Endothelial cell of umbilical vein (primary cell): ENCODE results near the gene SULT4A1. TPM values are rescaled to one million over a fixed set of nuclear protein-coding genes. Genes with fewer than 3 reads are reported as not detected.

Experiments
- BruUV-seq: library from RNA; stranded (reverse); fragments of 400-500 nt; replicated peaks from 2 replicates; lab custom pipeline; 2021; lab: Mats Ljungman, UMichigan
- CTCF ChIA-PET: fragments of 300-600, 350-600 bp; sonication (Branson Sonifier 250); formaldehyde crosslinking; loops from one replicate; lab custom pipeline; 2021; ENCODE audit warnings: antibody characterized with exemption, inconsistent platforms; lab: Charles Lee
- POLR2A ChIA-PET: fragments of 300-600, 350-600 bp; sonication (Branson Sonifier 250); formaldehyde crosslinking; loops from one replicate; lab custom pipeline; 2021; ENCODE audit warnings: antibody characterized with exemption, inconsistent platforms; lab: Charles Lee
- DNase-seq: peaks from one replicate; pipeline ENCODE4 v3.0.0-alpha.2; 2011; ENCODE audit warnings: low read depth, low spot score
- FAIRE-seq: peaks from 2 replicates; lab custom pipeline; 2011; peaks lifted over from hg19 to GRCh38; lab: Jason Lieb, UNC
- H2AFZ ChIP-seq: 2 replicates; pipeline ENCODE4 v1.6.0; 2012; ENCODE audit warnings: low read depth, low read length, control low read depth, inconsistent platforms
- H3K27ac ChIP-seq: 2 replicates; pipeline ENCODE4 v1.5.1; 2011; ENCODE audit warnings: low read depth, mild to moderate bottlenecking, control low read depth, low read length, moderate library complexity; ENCODE audit not compliant: insufficient read depth
- H3K27me3 ChIP-seq, 2 experiments: 2 replicates each; pipeline versions ENCODE4 v1.6.0 to v1.6.1; 2011; ENCODE audit warnings: low read length in 2 of 2, mixed read lengths in 1 of 2; ENCODE audit not compliant: control insufficient read depth in 2 of 2, insufficient read depth in 2 of 2
- H3K36me3 ChIP-seq, 2 experiments: 2 replicates in 1 of 2; 3 replicates in 1 of 2; pipeline ENCODE4 v1.5.1; 2011; ENCODE audit warnings: low read length in 2 of 2, mild to moderate bottlenecking in 1 of 2, moderate library complexity in 1 of 2; ENCODE audit not compliant: control insufficient read depth in 2 of 2, insufficient read depth in 2 of 2; ENCODE audit errors: extremely low read depth in 1 of 2
- H3K4me1 ChIP-seq: 3 replicates; pipeline ENCODE4 v1.5.1; 2011; ENCODE audit warnings: mild to moderate bottlenecking, low read length; ENCODE audit not compliant: control insufficient read depth, insufficient read depth; ENCODE audit errors: extremely low read depth
- H3K4me2 ChIP-seq: 2 replicates; pipeline ENCODE4 v1.6.1; 2011; ENCODE audit warnings: low read length, control low read depth, mixed read lengths; ENCODE audit not compliant: insufficient read depth
- H3K4me3 ChIP-seq, 3 experiments: fragments of 200-600 bp in 1 of 3; sonication (generic), shearing (Covaris generic) in 1 of 3; replicated peaks in 1 of 3; 2 replicates each; pipeline ENCODE4 v1.5.1; 2011 to 2016; ENCODE audit warnings: control low read depth in 3 of 3, low read length in 3 of 3, mild to moderate bottlenecking in 2 of 3, inconsistent platforms in 1 of 3, low read depth in 1 of 3, moderate library complexity in 1 of 3; ENCODE audit not compliant: insufficient read depth in 1 of 3
- H3K79me2 ChIP-seq: 2 replicates; pipeline ENCODE4 v1.6.0; 2012; ENCODE audit warnings: low read length, inconsistent platforms; ENCODE audit not compliant: control insufficient read depth, insufficient read depth
- H3K9ac ChIP-seq: replicated peaks from 2 replicates; pipeline ENCODE3; 2011; ENCODE audit warnings: low read length, control low read depth; ENCODE audit not compliant: insufficient read depth; ENCODE audit errors: extremely low read depth
- H3K9me1 ChIP-seq: replicated peaks from 3 replicates; pipeline ENCODE4 v1.6.0; 2011; ENCODE audit warnings: mild to moderate bottlenecking, low read length; ENCODE audit not compliant: control insufficient read depth, insufficient read depth; ENCODE audit errors: extremely low read depth
- H3K9me3 ChIP-seq: replicated peaks from 2 replicates; pipeline ENCODE4 v1.5.1; 2012; ENCODE audit warnings: low read length, inconsistent platforms; ENCODE audit not compliant: control insufficient read depth, insufficient read depth
- H4K20me1 ChIP-seq: replicated peaks from 2 replicates; pipeline ENCODE3; 2011; ENCODE audit warnings: mild to moderate bottlenecking, low read length; ENCODE audit not compliant: control insufficient read depth, insufficient read depth; ENCODE audit errors: extremely low read depth
- CTCF ChIP-seq, 2 donors: IDR thresholded peaks; 1 replicate in 1 of 2; 2 replicates in 1 of 2; pipeline ENCODE4 v1.5.1; 2011; ENCODE audit warnings: low read length in 2 of 2, mild to moderate bottlenecking in 2 of 2, moderate library complexity in 2 of 2, control low read depth in 1 of 2, inconsistent platforms in 1 of 2, low read depth in 1 of 2; ENCODE audit not compliant: insufficient read depth in 1 of 2; ENCODE audit errors: extremely low read depth in 1 of 2
- GATA2 ChIP-seq: IDR thresholded peaks from 2 replicates; pipeline ENCODE4 v1.7.0; 2011; ENCODE audit warnings: low read depth, mild to moderate bottlenecking, moderate library complexity, mixed read lengths, low read length; ENCODE audit not compliant: insufficient read length, insufficient read depth
- JUN ChIP-seq: IDR thresholded peaks from 2 replicates; pipeline ENCODE4 v1.6.1; 2011; ENCODE audit warnings: borderline replicate concordance, low read depth; ENCODE audit not compliant: insufficient read length, insufficient read depth
- dilution Hi-C: fragments of 300-500 bp; cut with MboI; formaldehyde crosslinking; loops from one replicate; pipeline ENCODE4 v1.15.0; 2019; ENCODE audit warnings: low sequenced_read_pairs; ENCODE audit not compliant: extremely low pct_ligation_motif_present
- intact Hi-C: fragments of 100-400 bp; cut with micrococcal nuclease; formaldehyde crosslinking; loops from one replicate; pipeline ENCODE4 v1.10.0; 2022
- polyA plus RNA-seq, 4 experiments: library from polyadenylated mRNA; depleted of rRNA in 3 of 4; stranded (reverse) in 3 of 4; unstranded in 1 of 4; fragments of >200 nt; gene quantifications; 2 replicates each; pipeline versions ENCODE4 v1.2.1 to v1.2.3, GENCODE V29; 2011 to 2012; ENCODE audit warnings: missing spikeins in 1 of 4
- total RNA-seq: library from RNA; stranded (reverse); gene quantifications from 2 replicates; pipeline ENCODE4 v1.2.3, GENCODE V29; 2021
- TF ChIP-seq, protein P1 (sequence below): IDR thresholded peaks from 2 replicates; pipeline ENCODE4 v1.6.1; 2011; ENCODE audit not compliant: insufficient read depth, insufficient read length

SULT4A1 gene
- total and polyA plus RNA-seq, 2 donors (not counting 3 experiments of a cell fraction or from before 2014, with no cell fraction given) = 0.48 TPM; not detected in 1

DNA sequence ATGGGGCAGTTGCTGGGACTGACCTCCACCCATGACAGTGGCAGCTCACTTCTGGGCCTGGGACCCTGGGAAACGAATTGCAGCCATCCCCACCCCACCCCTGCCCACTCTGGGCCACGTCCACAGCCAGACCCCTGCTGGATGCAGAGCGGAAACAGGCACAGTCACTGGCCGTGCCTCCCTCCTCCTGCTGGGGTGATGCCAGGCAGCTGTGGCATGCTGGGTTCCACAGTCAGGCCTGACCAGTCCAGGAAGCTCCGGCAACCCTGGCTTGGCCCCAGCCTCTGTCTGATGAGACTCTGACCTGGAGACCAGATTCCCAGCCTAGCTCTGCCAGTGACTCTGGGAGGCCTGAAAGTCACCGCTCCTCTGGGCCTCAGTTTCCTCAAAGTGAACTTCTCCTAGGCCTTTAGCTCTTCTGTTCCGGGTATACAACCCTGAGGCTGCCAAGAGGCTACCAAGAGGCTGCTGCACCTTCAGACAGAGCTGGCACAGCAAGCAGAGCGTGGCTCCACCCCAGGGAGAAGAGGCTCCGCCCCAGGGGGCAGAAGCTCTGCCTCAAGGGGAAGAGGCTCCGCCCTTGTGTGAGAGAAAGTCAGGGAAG is 8.9 kb downstream of the SULT4A1 start:
- FAIRE-seq (no peak), DNase-seq (no peak)
- H3K4me1 ChIP-seq = peaks cover 5% of the 10 kb centered on the region
- no peak overlapping the region for H3K4me2 ChIP-seq
- no peak overlapping the region for H3K9ac ChIP-seq
- H3K27me3 ChIP-seq = no peaks in the 10 kb centered on the region
- no peak overlapping the region for H3K27ac ChIP-seq
- no TSS peak for BruUV-seq
- H2AFZ ChIP-seq = no peak overlapping the region
- H3K9me3 ChIP-seq = no peaks in the 10 kb centered on the region
- no peak overlapping the region for H3K4me3 ChIP-seq
- no peaks in the 10 kb centered on the region for H3K79me2 ChIP-seq
- dilution Hi-C loops (no loop called here), intact Hi-C loops (no loop called here)
- ChIA-PET POLR2A (no interaction called here), CTCF (interaction anchor here (0.6 to 1.7 kb wide), 2 partner anchors 32 to 801 kb away, joined by 3 to 6 read pairs; no protein-coding TSS in a partner anchor)
- no peaks in the 10 kb centered on the region for H3K9me1 ChIP-seq
- TF ChIP-seq CTCF (IDR thresholded peaks at IDR 0.05; ENCODE audit: extremely low read depth in 1 of 2, insufficient read depth in 1 of 2, low read depth in 1 of 2, low read length in 2 of 2) (no peak), JUN (no peak), GATA2 (no peak)
- TF ChIP-seq, protein P1, sequence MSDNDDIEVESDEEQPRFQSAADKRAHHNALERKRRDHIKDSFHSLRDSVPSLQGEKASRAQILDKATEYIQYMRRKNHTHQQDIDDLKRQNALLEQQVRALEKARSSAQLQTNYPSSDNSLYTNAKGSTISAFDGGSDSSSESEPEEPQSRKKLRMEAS = no peak
- H4K20me1 ChIP-seq = no peaks in the 10 kb centered on the region
- no peaks in the 10 kb centered on the region for H3K36me3 ChIP-seq
